Muscle layer of colon (tissue), 2 donors: ENCODE data around the gene GRIN2B.

Experiments used
- H3K27ac ChIP-seq: one replicate; pipeline ENCODE4 v1.7.0; 2013; ENCODE audit warnings: low read depth, mild to moderate bottlenecking, low read length, moderate library complexity
- H3K27me3 ChIP-seq, 2 donors: one replicate each; pipeline ENCODE4 v1.7.0; 2013; ENCODE audit warnings: low read length in 2 of 2, mild to moderate bottlenecking in 2 of 2; ENCODE audit not compliant: insufficient read depth in 2 of 2, control insufficient read depth in 1 of 2
- H3K36me3 ChIP-seq: one replicate; pipeline ENCODE4 v1.7.0; 2013; ENCODE audit warnings: mild to moderate bottlenecking, low read length; ENCODE audit not compliant: insufficient read depth
- H3K4me1 ChIP-seq: one replicate; pipeline ENCODE4 v1.7.0; 2013; ENCODE audit warnings: mild to moderate bottlenecking, low read length; ENCODE audit not compliant: insufficient read depth
- H3K4me3 ChIP-seq, 2 donors: one replicate each; pipeline ENCODE4 v1.7.0; 2013; ENCODE audit warnings: low read length in 2 of 2, low read depth in 1 of 2, mild to moderate bottlenecking in 1 of 2, moderate library complexity in 1 of 2
- H3K9ac ChIP-seq: one replicate; pipeline ENCODE4 v1.7.0; 2013; ENCODE audit warnings: low read length
- H3K9me3 ChIP-seq: one replicate; pipeline ENCODE4 v1.7.0; 2013; ENCODE audit warnings: mild to moderate bottlenecking, low read length
- donor health status: abdominal sarcoma.
- donor health status: Adenocarcinoma of cecum.

Gene GRIN2B

DNA sequence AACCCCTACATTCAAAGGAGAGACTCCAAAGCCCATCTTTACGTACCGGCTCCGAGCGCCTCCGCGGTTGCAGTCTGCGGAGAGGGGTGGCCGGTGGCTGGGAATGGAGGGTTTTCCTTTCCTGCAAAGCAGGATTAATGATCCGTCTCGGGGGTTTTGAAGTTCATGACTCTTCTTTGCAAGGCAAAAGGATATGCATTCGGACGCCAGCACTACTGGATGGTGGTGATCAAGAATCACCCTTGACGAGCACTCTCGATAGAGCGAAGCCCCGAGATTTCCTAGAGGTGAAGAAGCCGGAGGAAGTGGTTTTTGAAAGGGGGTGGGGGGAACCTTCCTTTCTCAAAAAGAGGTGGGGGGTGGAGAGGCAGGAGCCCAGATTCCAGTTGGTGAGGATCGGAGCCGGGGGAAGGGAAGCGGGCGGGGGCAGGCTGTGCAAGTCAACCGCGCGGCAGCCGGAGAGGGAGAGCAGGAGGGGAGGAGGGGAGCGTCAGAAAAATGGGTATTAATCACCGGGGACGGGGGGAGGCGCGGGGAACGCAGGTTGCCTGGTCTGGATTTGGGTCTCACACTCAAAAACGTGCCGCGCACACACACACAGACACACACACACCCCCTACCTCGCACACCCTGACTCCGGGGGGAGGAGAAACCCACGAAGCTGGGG, at the start of gene GRIN2B:
Gene GRIN2B (minus strand): TSS at position 307 of the 667 bp plus-strand sequence. CDS start 115,394 bp downstream, outside the sequence.
- no peak within 1 kb of the TSS for H3K9ac ChIP-seq
- peak within 1 kb of the TSS; percentile 52 to 65 for H3K4me3 ChIP-seq
- peaks cover 30 to 41% of the 10 kb centered on the region in 2 donors for H3K27me3 ChIP-seq

DNA sequence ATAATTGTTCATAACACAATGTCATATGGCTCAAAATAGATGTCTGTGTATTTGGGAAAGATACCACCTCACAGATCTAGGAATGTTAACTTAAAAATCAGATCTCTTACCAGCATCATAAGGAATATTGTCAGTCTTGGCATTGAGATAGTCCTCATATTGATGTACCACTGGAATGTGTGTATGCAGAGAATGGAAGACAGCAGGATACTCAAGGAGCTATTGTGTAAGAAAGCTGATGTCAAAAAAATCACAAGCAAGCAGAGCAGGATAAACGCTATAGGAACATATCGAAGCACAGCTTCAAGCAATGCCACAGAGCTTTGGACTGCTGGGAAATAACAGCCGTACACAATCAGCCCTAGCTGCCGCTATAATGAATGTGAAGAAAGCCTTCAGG, 45.1 kb upstream of the GRIN2B start:
- H3K27me3 ChIP-seq: no peaks in the 10 kb centered on the region
- no peak overlapping the region for H3K27ac ChIP-seq
- no peaks in the 10 kb centered on the region for H3K36me3 ChIP-seq
- no peak overlapping the region for H3K9ac ChIP-seq
- H3K4me3 ChIP-seq: no peak overlapping the region
- peaks cover 5% of the 10 kb centered on the region for H3K4me1 ChIP-seq
- H3K9me3 ChIP-seq: no peaks in the 10 kb centered on the region

More for the DNA sequence above, at the start of gene GRIN2B:
- H3K36me3 ChIP-seq: no peaks in the 10 kb centered on the region
- peaks cover 7% of the 10 kb centered on the region for H3K4me1 ChIP-seq
- H3K27ac ChIP-seq: no peak within 1 kb of the TSS
- no peaks in the 10 kb centered on the region for H3K9me3 ChIP-seq

DNA sequence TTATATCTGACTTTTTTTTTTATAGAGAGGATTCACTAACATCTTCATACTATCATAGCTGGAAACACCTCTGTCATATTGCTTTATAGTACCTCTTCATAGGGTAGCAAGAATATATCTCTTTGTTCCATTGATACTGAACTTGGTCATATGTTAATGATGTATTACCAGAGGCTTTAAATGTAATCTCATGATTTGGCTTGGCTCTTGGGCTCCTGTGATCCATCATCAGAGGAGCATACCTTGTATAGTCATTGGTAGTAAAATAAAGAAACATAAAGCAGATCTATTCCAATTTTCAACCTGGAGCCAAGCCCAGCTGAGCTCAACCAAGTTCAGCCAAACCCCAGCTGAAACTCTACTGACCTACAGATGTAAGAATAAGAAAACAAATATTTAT, 43.2 kb upstream of the GRIN2B start:
- no peak overlapping the region for H3K4me3 ChIP-seq

DNA sequence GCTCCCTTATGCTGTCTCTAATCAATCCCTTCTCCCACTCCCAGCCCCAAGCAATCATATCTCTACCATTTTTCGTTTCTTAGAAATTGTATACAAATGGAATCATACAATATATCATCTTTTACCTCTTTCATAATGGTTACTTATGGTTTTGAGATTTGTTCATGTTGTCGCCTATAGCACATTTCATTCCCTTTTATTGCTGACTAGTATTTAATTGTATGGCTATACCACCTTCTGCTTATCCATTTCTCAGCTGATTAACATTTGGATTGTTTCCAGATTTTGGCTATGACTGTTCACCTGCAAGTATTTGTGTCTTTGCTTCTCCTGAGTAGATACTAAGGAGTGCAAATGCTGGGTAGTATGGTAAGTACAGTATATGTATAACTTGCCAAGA, 36.7 kb upstream of the GRIN2B start:
- Histone ChIP-seq H3K9me3 (no peaks in the 10 kb centered on the region), H3K36me3 (no peaks in the 10 kb centered on the region), H3K4me1 (no peaks in the 10 kb centered on the region), H3K9ac (no peak overlapping the region), H3K27me3 (no peaks in the 10 kb centered on the region), H3K27ac (no peak overlapping the region), H3K4me3 (no peak overlapping the region)

More for the DNA sequence above, 43.2 kb upstream of the GRIN2B start:
- Histone ChIP-seq H3K9me3 (no peaks in the 10 kb centered on the region), H3K4me1 (peaks cover 5% of the 10 kb centered on the region), H3K9ac (no peak overlapping the region), H3K27ac (no peak overlapping the region), H3K27me3 (no peaks in the 10 kb centered on the region), H3K36me3 (no peaks in the 10 kb centered on the region)

DNA sequence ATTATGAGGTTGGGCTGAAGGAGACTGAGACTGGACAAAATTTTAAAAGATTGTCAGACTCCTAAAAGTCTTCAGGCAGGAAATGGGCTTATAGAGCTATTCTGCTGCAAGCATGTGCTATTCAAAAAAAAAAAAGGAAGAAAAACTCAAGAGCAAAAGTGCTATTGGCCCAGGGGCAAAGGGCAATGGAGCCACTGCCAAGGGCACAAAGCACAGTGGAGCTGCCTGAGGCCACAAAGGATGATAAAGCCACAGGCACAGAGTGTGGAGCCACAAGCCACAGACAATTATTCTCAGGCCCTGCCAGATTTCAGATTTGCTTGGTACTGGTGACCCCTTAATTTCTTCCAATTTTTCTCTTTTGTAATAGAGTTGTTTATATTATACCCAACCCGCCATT, 29.6 kb upstream of the GRIN2B start:
- H3K27me3 ChIP-seq: no peaks in the 10 kb centered on the region
- H3K9me3 ChIP-seq: no peaks in the 10 kb centered on the region
- H3K36me3 ChIP-seq: no peaks in the 10 kb centered on the region
- H3K4me1 ChIP-seq: no peaks in the 10 kb centered on the region
- no peak overlapping the region for H3K9ac ChIP-seq
- no peak overlapping the region for H3K27ac ChIP-seq
- H3K4me3 ChIP-seq: no peak overlapping the region

DNA sequence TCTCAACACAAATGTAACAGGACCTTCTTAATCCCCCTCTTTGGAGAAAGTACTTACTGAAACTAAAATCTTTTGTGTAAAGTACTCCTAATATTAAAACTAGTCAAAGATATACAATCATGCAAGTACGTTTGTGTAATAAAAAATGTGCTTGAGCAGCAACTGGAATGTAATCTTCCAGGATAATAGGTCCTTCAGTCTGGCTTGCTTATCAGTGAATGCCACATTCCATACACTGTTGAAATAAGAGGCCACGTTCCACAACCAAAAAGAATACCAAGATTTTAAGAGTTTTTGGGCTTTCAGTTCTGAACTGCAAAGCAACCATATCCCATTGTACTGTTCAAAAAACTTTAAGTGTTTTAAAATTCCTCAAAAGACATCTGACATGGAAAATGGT, 26.2 kb upstream of the GRIN2B start:
- no peak overlapping the region for H3K4me3 ChIP-seq
- no peaks in the 10 kb centered on the region for H3K9me3 ChIP-seq
- no peaks in the 10 kb centered on the region for H3K4me1 ChIP-seq
- H3K36me3 ChIP-seq: no peaks in the 10 kb centered on the region
- H3K9ac ChIP-seq: no peak overlapping the region
- no peaks in the 10 kb centered on the region for H3K27me3 ChIP-seq
- no peak overlapping the region for H3K27ac ChIP-seq

DNA sequence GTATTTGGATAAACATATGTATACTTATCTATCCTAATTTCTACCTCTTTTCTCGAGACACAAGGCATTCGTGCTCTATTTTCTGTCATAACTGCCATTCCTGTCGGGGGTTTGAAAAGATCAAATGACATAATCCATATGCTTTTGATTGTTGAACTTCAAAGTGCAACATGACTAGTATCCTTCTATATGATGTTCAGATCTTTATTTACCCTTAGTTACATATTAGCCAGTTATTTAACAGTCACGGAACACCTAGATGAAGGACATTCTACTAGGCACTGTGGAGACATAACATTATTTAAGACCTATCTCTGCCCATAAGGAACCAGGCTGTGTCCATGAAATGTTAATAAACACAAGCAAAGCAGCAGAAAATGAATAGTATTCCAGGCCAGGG, 11.2 kb upstream of the GRIN2B start:
- Histone ChIP-seq H3K27ac (no peak overlapping the region), H3K9me3 (no peaks in the 10 kb centered on the region), H3K4me3 (no peak overlapping the region), H3K9ac (no peak overlapping the region), H3K4me1 (no peaks in the 10 kb centered on the region), H3K27me3 (no peaks in the 10 kb centered on the region), H3K36me3 (no peaks in the 10 kb centered on the region)

DNA sequence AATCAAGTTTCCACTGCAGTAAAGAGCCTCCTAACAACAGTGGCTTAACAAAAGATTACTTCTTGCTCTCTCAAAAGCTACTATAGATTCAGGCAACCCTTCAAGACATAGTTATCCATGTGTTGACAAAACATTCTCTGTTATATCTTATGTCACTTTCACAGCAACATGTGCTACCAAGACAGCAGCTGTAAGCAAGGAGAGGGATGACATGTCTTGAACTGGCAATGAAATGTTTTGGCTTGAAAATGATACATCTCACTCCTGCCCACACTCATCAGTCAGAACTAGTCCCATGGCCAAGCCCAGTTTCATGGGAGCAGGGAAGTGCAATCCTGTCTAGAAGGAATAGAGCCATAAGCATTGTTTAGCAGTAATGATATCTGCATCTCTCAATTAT, 10.7 kb upstream of the GRIN2B start:
- Histone ChIP-seq H3K4me1 (no peaks in the 10 kb centered on the region), H3K9me3 (no peaks in the 10 kb centered on the region), H3K36me3 (no peaks in the 10 kb centered on the region), H3K27me3 (no peaks in the 10 kb centered on the region), H3K4me3 (no peak overlapping the region), H3K27ac (no peak overlapping the region), H3K9ac (no peak overlapping the region)

DNA sequence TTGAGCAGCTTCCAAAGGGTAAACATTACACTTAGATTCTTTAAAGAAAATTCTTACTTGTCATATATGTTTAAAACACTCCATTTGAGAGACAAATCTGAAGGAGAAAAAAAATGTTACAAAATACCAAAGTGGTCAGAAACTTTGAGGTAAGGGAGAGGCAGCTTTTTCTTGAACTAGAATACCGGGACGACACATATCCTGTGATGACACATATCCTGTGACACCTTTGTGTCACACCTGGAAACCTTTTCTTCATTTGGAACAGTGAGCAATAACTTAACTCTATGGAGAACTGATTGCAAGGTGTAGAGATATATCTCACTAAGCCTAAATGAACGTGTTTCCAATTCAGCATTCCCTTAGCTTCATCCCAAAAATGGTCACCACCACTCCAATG, 4.6 kb upstream of the GRIN2B start:
- Histone ChIP-seq H3K4me1 (peaks cover 5% of the 10 kb centered on the region), H3K9me3 (no peaks in the 10 kb centered on the region), H3K27ac (no peak overlapping the region), H3K27me3 (peaks cover 23 to 26% of the 10 kb centered on the region in 2 donors), H3K4me3 (no peak overlapping the region), H3K9ac (no peak overlapping the region), H3K36me3 (no peaks in the 10 kb centered on the region)

DNA sequence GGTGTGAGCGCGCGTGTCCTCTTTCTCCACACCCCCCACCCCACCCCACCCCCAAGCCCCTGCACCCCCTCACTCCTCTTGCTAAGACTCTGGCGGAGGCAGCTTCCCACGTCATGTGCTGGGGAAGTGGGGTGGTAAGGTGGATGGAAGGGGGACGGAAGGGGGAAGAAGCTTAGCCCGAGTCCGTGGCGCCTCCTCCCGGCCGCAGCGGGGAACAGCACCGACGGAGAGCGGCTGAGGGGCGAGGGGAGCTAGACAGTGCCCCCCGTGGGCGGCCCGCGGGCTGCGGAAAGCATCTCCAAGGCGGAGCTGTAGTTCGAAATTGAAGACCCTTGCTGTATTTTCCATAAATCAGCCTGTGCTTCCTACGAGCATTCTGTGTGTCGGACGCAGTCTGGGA, 588 bp upstream of the GRIN2B start:
- Histone ChIP-seq H3K36me3 (no peaks in the 10 kb centered on the region), H3K4me1 (peaks cover 7% of the 10 kb centered on the region), H3K9me3 (no peaks in the 10 kb centered on the region), H3K27ac (no peak overlapping the region), H3K27me3 (peaks cover 30 to 41% of the 10 kb centered on the region in 2 donors), H3K9ac (no peak overlapping the region), H3K4me3 (no peak overlapping the region)

DNA sequence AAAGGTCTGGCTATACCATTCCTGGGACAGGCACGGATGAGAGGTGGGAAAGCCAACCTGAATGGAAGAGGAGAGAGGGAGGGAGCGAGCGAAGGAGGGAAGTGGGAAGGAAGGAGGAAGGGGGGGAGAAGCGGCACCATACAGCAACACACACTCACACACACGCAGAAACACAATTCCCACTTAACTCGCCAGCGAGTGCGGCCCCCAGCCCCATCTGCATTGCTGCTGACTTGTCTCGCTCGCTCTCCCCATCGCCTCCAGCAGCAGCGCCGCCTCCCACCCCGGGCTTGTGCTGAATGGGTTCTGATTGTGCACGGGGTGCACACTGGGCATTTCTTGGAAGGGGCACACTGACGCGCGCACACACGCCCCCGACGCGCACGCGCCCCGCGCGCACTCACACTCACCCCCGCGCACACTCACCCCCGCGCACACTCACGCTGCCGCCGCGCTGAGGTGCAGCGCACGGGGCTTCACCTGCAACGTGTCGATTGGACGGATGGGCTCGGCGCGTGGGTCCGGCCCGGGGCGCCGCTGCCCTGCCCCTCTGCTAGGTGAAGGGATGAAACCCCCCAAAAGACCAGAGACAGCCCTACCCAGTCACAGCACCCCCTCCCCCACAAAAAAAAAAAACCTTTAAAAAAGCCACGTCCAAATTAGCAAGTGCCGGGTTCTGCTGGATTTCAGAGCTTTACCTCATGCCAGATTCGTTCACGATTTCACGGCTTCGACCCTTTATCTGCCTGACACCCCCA, 685 bp downstream of the GRIN2B start:
- Histone ChIP-seq H3K4me1 (peaks cover 7% of the 10 kb centered on the region), H3K9ac (no peak overlapping the region), H3K27me3 (peaks cover 30 to 41% of the 10 kb centered on the region in 2 donors), H3K4me3 (peak overlapping the region; percentile 52 to 65), H3K9me3 (no peaks in the 10 kb centered on the region), H3K27ac (no peak overlapping the region), H3K36me3 (no peaks in the 10 kb centered on the region)
